HG03060 (cell line): ENCODE results near the gene NUP58.

Experiments
- ATAC-seq: cut with Tn5 transposase; IDR thresholded peaks from one replicate; pipeline ENCODE4 v1.9.1; 2021; ENCODE audit warnings: low read depth, moderate number of reproducible peaks; ENCODE audit not compliant: unreplicated experiment

NUP58 gene, protein sequence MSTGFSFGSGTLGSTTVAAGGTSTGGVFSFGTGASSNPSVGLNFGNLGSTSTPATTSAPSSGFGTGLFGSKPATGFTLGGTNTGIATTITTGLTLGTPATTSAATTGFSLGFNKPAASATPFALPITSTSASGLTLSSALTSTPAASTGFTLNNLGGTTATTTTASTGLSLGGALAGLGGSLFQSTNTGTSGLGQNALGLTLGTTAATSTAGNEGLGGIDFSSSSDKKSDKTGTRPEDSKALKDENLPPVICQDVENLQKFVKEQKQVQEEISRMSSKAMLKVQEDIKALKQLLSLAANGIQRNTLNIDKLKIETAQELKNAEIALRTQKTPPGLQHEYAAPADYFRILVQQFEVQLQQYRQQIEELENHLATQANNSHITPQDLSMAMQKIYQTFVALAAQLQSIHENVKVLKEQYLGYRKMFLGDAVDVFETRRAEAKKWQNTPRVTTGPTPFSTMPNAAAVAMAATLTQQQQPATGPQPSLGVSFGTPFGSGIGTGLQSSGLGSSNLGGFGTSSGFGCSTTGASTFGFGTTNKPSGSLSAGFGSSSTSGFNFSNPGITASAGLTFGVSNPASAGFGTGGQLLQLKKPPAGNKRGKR

DNA sequence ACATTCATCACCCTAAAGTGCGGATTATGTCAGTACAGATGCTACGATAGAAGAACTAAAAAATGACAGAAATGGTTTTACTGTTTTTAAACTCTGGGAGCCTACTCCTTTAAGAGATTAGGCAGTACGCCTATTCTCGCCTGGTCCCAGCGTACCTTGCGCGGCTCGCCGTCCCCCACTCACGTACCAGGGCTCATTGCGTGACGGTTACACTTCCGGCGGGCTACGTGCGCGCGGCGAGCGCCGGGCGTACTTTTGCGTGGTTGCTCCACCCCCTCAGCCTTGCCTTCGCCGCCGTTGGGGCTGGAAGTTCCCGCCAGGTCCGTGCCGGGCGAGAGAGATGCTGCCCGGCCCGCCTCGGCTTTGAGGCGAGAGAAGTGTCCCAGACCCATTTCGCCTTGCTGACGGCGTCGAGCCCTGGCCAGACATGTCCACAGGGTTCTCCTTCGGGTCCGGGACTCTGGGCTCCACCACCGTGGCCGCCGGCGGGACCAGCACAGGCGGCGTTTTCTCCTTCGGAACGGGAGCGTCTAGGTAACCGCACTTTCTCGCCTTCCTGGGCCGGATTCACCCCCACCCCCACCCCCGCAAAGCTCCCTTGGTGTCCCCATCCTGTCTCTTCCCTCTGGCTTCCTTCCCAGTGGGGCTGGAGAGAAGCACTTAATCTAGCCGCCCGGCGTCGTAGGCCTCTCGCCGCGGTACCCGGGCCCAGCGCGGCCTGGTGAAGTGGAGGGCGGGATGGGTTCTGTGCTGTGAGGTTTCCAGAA, at the start of gene NUP58:
TSS of gene NUP58 (plus strand) at position 279 of the 767 bp plus-strand sequence. CDS start at position 428, 149 bp downstream.
- ATAC-seq = peak; percentile 97

GRCh38 chr13:25252225-25252624, 49.2 kb upstream of the NUP58 start:
- ATAC-seq = no peak

DNA sequence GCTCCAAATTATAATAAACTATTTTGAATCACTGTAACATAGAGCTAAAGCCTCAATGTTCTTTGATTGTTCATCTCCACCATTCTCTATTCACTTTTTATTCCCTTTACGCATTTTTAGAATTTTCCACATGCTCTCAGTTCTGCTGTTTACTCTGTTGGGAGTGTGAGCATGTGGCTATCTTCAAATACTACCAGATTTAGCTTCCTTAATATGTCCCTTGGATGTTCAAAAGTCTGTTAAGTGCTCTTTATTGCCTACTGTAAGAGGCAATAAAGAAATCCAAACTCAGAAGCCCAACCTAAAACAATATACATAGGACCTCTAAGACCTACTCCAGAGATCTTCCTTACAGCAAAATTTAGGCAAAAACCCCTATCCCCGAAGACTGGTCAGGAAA, 48.7 kb upstream of the NUP58 start:
- no peak for ATAC-seq

- no peak for ATAC-seq
Observed at GRCh38 chr13:25253702-25254101, 47.7 kb upstream of the NUP58 start.

- ATAC-seq = no peak
Observed at GRCh38 chr13:25262261-25262660, 39.2 kb upstream of the NUP58 start.

GRCh38 chr13:25266706-25267105, 34.7 kb upstream of the NUP58 start:
- ATAC-seq = no peak

GRCh38 chr13:25267715-25268114, 33.7 kb upstream of the NUP58 start:
- no peak for ATAC-seq

DNA sequence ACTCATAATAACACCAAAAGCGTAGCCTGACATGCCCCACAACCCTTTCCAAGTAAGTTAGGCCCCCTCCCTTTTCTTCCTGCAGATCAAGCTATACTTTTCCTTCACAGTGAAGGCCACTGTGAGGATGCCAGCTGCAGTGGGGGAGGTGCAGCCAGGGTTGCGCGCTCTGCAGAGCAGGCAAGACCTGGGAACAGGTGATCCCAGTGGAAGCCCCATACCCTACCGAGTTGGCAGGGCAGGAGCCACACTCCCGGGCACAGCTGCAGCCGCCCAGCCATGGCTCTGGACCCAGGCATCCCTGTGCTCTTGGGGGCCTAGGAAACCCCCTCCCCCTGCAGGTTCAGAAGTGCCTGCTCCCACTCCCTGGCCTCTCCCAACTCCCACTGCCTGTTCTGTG, 32.9 kb upstream of the NUP58 start:
- no peak for ATAC-seq

DNA sequence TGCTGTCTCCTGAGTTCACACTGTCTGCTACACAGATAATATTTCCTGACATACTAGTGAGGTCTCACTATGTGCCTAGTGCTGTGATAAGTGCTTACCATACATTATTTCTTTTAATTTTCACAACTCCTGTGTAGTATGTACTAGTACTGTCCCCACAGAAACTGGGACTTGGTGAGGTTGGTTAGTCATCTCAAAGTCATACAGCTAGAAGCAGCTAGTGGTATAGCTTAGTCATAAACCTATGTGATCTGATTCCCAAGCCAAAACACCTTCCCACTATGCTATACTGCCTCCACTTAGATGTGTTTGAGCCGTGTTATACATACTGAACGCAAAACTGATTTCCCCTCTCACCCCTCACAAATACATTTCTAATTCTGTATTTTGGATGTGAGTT, 24.7 kb upstream of the NUP58 start:
- no peak for ATAC-seq

GRCh38 chr13:25280396-25280795, 21.0 kb upstream of the NUP58 start:
- ATAC-seq = no peak

DNA sequence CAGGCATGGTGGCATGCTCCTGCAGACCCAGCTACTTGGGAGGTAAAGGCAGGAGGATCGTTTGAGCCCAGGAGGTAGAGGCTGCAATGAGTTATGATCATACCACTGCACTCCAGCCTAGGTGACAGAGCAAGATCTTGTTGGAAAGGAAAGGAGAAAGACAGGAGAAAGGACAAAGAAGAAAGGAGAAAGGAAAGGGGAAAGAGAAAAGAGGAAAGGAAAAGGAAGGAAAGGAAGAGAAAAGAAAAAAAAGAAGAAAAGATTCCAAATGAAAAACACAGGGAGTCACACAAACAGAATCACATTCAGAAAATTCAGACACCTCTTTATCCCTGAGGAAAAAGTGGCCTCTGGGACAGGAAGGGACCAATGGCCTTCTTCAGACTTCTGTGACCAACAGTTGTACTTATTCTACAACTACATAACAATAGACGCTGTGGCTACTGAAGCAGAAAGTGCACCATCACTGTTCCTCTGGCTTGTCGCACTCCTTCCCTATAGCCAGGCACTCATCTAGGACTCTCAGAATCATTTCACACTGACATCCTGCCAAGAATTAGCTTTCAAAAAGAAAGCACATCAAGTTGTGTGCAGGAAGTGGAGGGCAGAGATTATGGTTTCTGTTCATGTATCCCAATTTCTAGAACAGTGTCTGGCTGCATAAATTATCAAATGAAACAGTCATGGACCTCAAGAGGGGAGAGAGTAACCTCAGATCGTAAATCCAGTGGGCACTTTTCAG, 20.1 kb upstream of the NUP58 start:
- ATAC-seq = peak; percentile 51

DNA sequence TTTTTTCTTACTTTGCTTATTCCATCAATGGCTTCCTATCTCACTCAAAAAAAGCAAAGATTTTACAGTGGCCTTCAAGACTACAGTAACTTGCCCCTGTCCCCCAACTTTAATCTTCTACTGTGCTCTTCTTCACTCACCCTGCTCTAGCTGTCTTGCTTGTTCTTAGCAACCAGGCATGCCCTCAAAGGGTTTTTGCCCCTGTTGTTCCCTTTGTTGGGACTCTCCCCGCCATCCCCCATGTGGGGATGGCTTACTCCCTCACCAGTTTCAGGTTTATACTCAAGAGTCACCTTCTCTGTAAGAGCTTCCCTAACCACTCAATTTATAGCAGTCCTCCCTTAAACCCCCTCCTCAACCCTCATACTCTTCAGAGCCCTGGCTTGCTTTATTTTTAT, 19.5 kb upstream of the NUP58 start:
- ATAC-seq = no peak

GRCh38 chr13:25286308-25286968, 15.0 kb upstream of the NUP58 start:
- no peak for ATAC-seq

DNA sequence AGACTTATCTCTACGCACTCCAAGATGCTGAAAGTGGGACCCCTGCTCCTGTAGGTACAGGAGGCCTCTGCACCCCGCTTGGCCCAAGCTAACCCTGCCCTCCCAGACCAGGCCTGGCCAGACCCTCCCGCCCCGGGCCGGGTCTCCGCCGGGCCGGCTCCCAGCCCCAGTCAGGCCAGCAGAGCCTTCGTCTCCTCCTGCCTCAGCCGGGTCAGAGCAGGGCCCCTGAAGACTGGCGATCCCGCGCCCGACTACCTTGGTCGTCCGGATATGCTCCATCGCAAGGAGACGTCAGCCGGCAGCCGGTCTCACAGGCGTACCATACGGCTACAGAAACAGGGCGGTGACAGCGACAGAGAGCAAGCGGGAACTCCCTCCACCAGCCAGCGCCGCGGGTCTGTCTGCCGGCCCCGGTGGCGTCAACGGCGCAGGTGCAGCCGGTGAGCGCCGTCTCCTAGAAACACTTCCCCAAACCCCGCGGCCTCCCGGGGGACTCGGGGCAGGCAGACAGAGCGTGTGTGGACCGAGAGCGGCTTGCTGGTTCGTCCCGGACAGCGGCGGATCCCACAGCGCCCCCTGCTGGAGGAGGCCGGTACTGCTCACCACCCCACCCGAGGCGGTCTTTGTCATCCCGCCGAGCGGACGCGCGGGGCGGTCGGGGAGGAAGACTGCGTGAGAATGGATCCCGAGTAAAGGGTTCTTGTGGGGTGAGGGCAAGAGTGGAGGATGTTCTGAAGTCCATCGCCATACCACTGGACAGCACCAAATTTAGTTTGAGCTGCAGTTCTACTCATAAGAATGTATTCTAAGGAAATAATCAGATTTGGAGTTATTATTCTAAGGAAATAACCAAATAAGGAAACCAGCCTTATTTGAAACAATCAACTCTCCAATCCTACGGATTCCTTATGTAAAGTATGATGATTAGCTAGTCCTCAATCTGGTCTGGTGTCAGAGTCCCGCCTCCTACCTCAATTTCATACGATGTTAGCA, 14.2 kb upstream of the NUP58 start, which contains the start of gene MTMR6:
TSS of gene MTMR6 (minus strand) at position 520 of the 993 bp plus-strand sequence. CDS start at position 279, 241 bp downstream.
- ATAC-seq = peak; percentile 88

- no peak for ATAC-seq
Observed at GRCh38 chr13:25288966-25289365, 12.5 kb upstream of the NUP58 start.

DNA sequence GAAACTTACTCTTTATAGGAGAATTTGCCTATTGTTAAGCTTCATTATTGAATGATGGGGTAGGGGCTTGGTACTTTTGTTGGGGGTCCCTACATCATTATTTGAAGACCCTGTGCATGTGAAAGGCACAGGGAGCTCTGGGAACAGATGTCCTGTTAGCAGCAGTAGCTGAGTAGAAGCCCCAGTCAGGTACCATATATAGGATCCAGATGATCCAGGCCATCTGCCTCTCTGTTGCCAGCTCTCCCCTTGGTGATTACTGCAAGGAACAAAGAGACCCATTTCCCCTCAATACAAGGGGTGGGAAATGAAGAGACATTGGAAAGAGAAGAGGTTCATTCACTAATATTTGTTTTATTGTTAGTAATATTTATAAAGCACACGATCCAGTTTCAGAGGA, 9.7 kb upstream of the NUP58 start:
- no peak for ATAC-seq

DNA sequence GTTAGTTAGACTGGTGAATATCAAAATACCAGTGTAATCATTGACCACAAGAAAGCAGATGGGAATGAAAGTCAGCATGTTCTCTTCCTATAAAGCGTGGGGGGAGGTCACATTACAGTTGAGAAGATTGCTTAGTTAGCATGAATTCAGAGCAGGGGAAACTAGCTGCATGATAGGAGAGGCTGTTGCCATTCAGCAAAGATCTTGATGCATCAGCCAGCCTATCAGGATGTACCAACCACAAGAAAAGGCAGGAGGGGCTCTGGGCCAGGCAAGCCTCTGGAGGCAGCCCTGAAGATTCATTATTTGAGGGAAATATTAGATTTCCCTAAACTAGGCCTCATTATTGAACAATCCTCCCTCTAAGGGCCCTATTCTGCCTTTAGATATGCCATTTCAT, 9.1 kb upstream of the NUP58 start:
- ATAC-seq = no peak

GRCh38 chr13:25295228-25295627, 6.2 kb upstream of the NUP58 start:
- no peak for ATAC-seq

DNA sequence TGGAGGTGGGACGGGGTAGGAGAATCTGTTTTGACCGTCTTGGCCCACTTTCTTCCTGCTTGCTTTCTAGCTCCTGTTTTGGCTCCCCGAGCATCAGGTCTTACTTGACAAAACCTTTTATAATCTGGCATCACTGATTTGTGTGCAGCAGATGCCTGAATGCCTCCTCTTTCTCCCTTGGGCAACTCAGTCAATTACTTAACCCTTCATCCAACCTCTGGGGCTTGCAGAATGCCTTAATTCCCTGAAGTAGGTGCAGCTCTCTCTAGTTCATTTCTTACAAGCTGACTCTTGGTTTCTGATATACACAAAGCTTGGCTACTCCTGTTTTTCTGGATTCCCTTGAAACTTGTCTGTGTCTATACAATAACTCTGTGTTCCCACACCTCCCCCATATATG, 5.7 kb upstream of the NUP58 start:
- ATAC-seq = no peak
